ENCODE measurements around the gene KIF6.

- TF ChIP-seq CTCF (IDR thresholded peaks at IDR 0.05; ENCODE audit: insufficient read depth, low read length, poor library complexity, severe bottlenecking) (no peak), EZH2phosphoT487 (conservative IDR thresholded peaks at IDR 0.05; ENCODE audit: low read length) (no peak)
Observed at GRCh38 chr6:39756582-39756981, 31.4 kb upstream of the KIF6 start.
